NB4 (cell line): ENCODE data around the gene ATXN7.

Experiments used
- DNase-seq: peaks from one replicate; pipeline ENCODE4 v3.0.0; 2010; ENCODE audit warnings: low read depth
- H3K4me3 ChIP-seq: one replicate; pipeline ENCODE4 v1.5.1; 2011; ENCODE audit warnings: mild to moderate bottlenecking, low read depth, low read length, moderate library complexity
- MAX ChIP-seq: IDR thresholded peaks from 2 replicates; pipeline ENCODE4 v1.6.1; 2011; ENCODE audit warnings: low read depth, low read length
- MYC ChIP-seq: IDR thresholded peaks from 2 replicates; pipeline ENCODE4 v1.6.1; 2011; ENCODE audit warnings: low read depth, low read length
- POLR2A ChIP-seq: IDR thresholded peaks from 2 replicates; pipeline ENCODE4 v1.6.1; 2011; ENCODE audit warnings: mild to moderate bottlenecking; ENCODE audit not compliant: insufficient read length; ENCODE audit errors: extremely low read depth
- TF ChIP-seq, protein P1 (sequence below): IDR thresholded peaks from one replicate; pipeline ENCODE4 v1.5.1; 2012; ENCODE audit warnings: low read depth, low read length

The ATXN7 gene

GRCh38 chr3:63891518-63891917 lies 27.9 kb downstream of the ATXN7 start:
- H3K4me3 ChIP-seq, result no peak overlapping the region
- DNase-seq, result no peak
- TF ChIP-seq, protein P1, sequence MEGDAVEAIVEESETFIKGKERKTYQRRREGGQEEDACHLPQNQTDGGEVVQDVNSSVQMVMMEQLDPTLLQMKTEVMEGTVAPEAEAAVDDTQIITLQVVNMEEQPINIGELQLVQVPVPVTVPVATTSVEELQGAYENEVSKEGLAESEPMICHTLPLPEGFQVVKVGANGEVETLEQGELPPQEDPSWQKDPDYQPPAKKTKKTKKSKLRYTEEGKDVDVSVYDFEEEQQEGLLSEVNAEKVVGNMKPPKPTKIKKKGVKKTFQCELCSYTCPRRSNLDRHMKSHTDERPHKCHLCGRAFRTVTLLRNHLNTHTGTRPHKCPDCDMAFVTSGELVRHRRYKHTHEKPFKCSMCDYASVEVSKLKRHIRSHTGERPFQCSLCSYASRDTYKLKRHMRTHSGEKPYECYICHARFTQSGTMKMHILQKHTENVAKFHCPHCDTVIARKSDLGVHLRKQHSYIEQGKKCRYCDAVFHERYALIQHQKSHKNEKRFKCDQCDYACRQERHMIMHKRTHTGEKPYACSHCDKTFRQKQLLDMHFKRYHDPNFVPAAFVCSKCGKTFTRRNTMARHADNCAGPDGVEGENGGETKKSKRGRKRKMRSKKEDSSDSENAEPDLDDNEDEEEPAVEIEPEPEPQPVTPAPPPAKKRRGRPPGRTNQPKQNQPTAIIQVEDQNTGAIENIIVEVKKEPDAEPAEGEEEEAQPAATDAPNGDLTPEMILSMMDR, result no peak
- TF ChIP-seq MYC, result no peak
- TF ChIP-seq POLR2A, result no peak
- TF ChIP-seq MAX, result no peak

DNA sequence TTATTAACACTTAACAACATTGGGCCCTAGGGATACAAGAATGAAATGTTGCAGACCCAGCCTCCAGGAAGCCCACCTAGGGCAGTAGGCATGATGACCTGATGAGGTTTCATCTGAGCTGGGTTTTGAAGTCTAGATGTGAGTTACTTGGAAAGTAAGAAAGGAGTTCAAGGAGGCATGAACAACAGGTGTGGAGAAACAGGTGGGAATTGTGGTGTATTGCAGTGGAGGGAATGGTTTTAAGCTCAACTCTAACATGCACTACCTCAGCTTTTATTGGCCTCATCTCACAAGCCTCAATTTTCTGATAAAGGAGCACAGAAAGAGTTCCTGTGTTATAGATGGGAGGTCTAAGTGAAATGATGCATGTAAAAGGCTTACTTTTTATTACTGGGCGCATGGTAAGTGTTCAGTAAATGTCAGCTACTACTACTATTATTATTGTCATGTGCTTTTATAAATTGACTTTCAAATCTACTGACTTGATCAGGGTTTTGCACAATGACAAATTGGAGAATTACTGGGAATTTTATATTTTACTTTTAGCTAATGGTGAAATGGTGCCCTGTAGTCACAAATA lies 29.2 kb downstream of the ATXN7 start:
- TF ChIP-seq, protein P1, result no peak
- TF ChIP-seq MAX, result no peak
- TF ChIP-seq MYC, result no peak
- no peak for TF ChIP-seq POLR2A
- DNase-seq, result no peak
- H3K4me3 ChIP-seq, result no peak overlapping the region

DNA sequence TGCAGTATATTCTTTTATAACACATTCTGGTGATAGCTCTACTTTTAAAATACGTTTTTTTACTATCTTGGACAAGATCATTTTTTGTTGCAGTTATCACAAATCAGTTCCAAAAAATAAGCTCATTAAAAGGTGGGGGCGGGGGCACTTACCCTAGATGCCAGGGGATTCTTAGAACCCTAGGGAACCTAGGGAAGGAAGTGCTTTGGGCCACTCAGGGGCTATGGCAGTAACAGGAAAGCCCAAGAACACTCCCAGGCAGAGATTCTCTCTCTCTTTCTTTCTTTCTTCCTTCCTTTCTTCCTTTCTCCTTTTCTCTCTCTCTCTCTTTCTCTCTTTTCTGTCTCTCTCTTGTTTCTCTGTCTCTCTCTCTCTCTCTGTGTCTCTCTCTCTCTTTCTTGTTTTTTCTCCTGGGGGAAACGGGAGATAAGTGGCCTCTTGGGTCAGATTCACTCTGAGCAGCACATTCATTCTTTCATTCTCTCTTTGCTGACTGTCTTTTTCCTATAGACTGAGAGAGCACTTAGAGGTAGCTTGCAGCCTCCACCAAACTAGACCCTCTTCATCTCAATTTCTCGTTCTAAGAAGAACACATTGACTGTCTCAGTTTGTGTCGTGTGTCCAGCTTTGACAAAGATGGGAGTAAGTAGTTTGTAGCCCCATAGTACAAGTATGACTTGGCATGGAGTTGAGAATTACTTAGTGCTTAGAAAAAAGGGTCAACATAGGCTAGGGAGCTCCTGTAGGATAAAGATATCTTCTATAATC lies 31.9 kb downstream of the ATXN7 start:
- DNase-seq, result no peak
- no peak overlapping the region for H3K4me3 ChIP-seq
- TF ChIP-seq MYC, result no peak
- no peak for TF ChIP-seq MAX
- TF ChIP-seq, protein P1, result no peak
- no peak for TF ChIP-seq POLR2A

GRCh38 chr3:63896332-63897030 lies 32.8 kb downstream of the ATXN7 start:
- no peak overlapping the region for H3K4me3 ChIP-seq
- no peak for TF ChIP-seq POLR2A
- TF ChIP-seq MYC, result no peak
- DNase-seq, result no peak

GRCh38 chr3:63900010-63900409 lies 36.3 kb downstream of the ATXN7 start:
- no peak for DNase-seq
- TF ChIP-seq, protein P1, result no peak
- no peak for TF ChIP-seq MYC
- H3K4me3 ChIP-seq, result no peak overlapping the region

GRCh38 chr3:63900459-63900858 lies 36.8 kb downstream of the ATXN7 start:
- no peak overlapping the region for H3K4me3 ChIP-seq
- no peak for TF ChIP-seq POLR2A
- DNase-seq, result no peak
